Measurements from ENCODE around the gene LDLRAD1. TPM values are rescaled to one million over a fixed set of nuclear protein-coding genes. Genes with fewer than 3 reads are reported as not detected.

The LDLRAD1 gene
- total RNA-seq, 1 experiment from 2014 or later = not detected

GRCh38 chr1:54006508-54006907 is 11.5 kb downstream of the LDLRAD1 start:
- H3K4me1 ChIP-seq (ENCODE audit: insufficient read depth, low read length) = no peaks in the 10 kb centered on the region
- no peak overlapping the region for H4K5ac ChIP-seq (ENCODE audit: insufficient read length, low read depth, low read length)
- no peaks in the 10 kb centered on the region for H3K23me2 ChIP-seq (ENCODE audit: insufficient read length, low read depth, low read length, poor library complexity, severe bottlenecking)
- no peak overlapping the region for H2BK5ac ChIP-seq (ENCODE audit: insufficient read length, low read length)
- no peaks in the 10 kb centered on the region; a peak in 1 of 7 replicates for H3K36me3 Mint-ChIP-seq (ENCODE audit: insufficient read depth in 1 of 3, low read depth in 3 of 3)
- no peaks in the 10 kb centered on the region for H4K20me1 ChIP-seq (ENCODE audit: control insufficient read depth, insufficient read depth, insufficient read length)
- no peak overlapping the region for H4K8ac ChIP-seq (replicated peaks; ENCODE audit: insufficient read length, low read depth, low read length)
- H3K79me1 ChIP-seq (ENCODE audit: insufficient read depth, low read depth, low read length, poor library complexity, severe bottlenecking) = no peaks in the 10 kb centered on the region
- H3K14ac ChIP-seq (ENCODE audit: insufficient read depth, low read length) = no peak overlapping the region; the same call in 1 of the 2 replicates
- H3K4ac ChIP-seq (ENCODE audit: low read depth, low read length) = no peak overlapping the region
- TF ChIP-seq, protein P1, sequence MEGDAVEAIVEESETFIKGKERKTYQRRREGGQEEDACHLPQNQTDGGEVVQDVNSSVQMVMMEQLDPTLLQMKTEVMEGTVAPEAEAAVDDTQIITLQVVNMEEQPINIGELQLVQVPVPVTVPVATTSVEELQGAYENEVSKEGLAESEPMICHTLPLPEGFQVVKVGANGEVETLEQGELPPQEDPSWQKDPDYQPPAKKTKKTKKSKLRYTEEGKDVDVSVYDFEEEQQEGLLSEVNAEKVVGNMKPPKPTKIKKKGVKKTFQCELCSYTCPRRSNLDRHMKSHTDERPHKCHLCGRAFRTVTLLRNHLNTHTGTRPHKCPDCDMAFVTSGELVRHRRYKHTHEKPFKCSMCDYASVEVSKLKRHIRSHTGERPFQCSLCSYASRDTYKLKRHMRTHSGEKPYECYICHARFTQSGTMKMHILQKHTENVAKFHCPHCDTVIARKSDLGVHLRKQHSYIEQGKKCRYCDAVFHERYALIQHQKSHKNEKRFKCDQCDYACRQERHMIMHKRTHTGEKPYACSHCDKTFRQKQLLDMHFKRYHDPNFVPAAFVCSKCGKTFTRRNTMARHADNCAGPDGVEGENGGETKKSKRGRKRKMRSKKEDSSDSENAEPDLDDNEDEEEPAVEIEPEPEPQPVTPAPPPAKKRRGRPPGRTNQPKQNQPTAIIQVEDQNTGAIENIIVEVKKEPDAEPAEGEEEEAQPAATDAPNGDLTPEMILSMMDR (conservative IDR thresholded peaks at IDR 0.05) = no peak
- no peak overlapping the region for H2AK5ac ChIP-seq (ENCODE audit: insufficient read length, low read length)
- H2BK12ac ChIP-seq (ENCODE audit: insufficient read length, low read depth, low read length) = no peak overlapping the region
- no peak overlapping the region for H3K4me3 Mint-ChIP-seq
- H3K9me3 ChIP-seq (ENCODE audit: control insufficient read depth, low read depth, low read length) = no peaks in the 10 kb centered on the region
- no peak overlapping the region for H3K18ac ChIP-seq (ENCODE audit: insufficient read length, low read depth, low read length)
- no CpG with 5 or more reads among the region's 4 CpGs for WGBS (ENCODE audit: extremely low coverage, insufficient read length, low lambda C conversion rate)
- no peak overlapping the region for H3T11ph ChIP-seq (ENCODE audit: low read length)
- no peak overlapping the region for H3K4me2 ChIP-seq (ENCODE audit: insufficient read depth, insufficient read length, low read length)
- no peak overlapping the region for H3K27ac ChIP-seq (ENCODE audit: insufficient read length, low read depth, low read length)
- H3K9me3 Mint-ChIP-seq = peaks cover 8 to 11% of the 10 kb centered on the region in 2 experiments; a peak in 4 of 5 replicates
- no peak for DNase-seq
- no peak overlapping the region for H3K27ac Mint-ChIP-seq
- no peak overlapping the region for H2BK120ac ChIP-seq (ENCODE audit: low read depth, low read length, poor library complexity, severe bottlenecking)
- peaks cover 9% of the 10 kb centered on the region for H3K27me3 Mint-ChIP-seq (ENCODE audit: low read depth)
- H2AFZ ChIP-seq (ENCODE audit: low read length) = no peak overlapping the region
- no peaks in the 10 kb centered on the region for H3K79me2 ChIP-seq (ENCODE audit: insufficient read depth, low read length)
- H3K9ac ChIP-seq (ENCODE audit: extremely low read depth, insufficient read length, low read length) = no peak overlapping the region
- no peak overlapping the region for H2BK15ac ChIP-seq (ENCODE audit: low read depth, low read length)
- H3K27me3 ChIP-seq (ENCODE audit: insufficient read depth, low read length) = no peaks in the 10 kb centered on the region
- H3K4me1 Mint-ChIP-seq = no peaks in the 10 kb centered on the region
- no peak overlapping the region for H3K56ac ChIP-seq (ENCODE audit: insufficient read length, low read depth, low read length)
- no peak overlapping the region for H4K91ac ChIP-seq (ENCODE audit: insufficient read length, low read depth, low read length)
- no peak overlapping the region for H3K23ac ChIP-seq (ENCODE audit: insufficient read length, low read depth, low read length)
- H2BK20ac ChIP-seq (ENCODE audit: low read depth, low read length, poor library complexity, severe bottlenecking) = no peak overlapping the region

Data from H9 (cell line).